Left hindlimb (tissue), 1 donor: Measurements from ENCODE around the gene GFPT1.
"Not testable (repeated sequence)": the region's sequence is repeated elsewhere in the genome, so short reads cannot be mapped to it uniquely, and the experiment has no call there.

Experiments used
- DNase-seq: peaks from one replicate; pipeline ENCODE4 v3.0.0-alpha.2; 2018

Gene GFPT1

GRCh38 chr2:69383176-69383812, 3.7 kb downstream of the GFPT1 start:
- no peak for DNase-seq

DNA sequence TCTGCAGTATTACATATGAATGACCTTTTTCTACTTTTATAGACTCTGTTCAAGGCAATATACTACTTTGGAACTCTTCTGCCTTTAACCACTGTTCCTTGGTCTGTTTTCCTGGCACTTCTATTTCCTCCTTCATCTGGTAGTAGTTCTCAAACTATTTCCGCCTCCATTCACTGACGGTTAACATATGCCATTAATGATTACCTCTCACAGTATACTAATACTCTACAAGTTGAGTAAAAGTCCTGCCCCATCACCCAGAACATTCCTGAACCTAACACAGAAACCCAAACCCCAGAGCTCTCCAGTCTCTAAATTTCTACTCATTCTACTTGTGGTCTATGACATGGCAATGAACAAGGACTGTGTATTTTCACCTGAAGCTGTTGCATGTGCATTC, 4.5 kb downstream of the GFPT1 start:
- no peak for DNase-seq

DNA sequence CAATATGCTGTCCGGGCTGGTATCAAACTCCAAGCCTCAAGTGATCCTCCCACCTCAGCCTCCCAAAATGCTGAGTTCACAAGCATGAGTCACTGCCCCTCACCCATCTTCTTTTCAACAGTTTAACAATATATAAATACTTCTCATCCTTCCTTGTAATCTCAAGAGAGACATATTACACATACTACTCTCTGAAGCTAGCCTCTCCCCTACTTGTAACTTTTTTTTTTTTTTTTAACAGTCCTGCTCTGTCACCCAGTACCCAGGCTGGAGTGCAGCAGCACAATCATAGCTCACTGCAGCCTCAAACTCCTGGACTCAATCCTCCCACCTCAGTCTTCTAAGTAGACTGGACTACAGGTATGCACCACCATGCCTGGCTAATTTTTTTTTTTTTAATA, 5.7 kb downstream of the GFPT1 start:
- no peak for DNase-seq

- no peak for DNase-seq
Observed at GRCh38 chr2:69380072-69380917, 6.7 kb downstream of the GFPT1 start.

DNA sequence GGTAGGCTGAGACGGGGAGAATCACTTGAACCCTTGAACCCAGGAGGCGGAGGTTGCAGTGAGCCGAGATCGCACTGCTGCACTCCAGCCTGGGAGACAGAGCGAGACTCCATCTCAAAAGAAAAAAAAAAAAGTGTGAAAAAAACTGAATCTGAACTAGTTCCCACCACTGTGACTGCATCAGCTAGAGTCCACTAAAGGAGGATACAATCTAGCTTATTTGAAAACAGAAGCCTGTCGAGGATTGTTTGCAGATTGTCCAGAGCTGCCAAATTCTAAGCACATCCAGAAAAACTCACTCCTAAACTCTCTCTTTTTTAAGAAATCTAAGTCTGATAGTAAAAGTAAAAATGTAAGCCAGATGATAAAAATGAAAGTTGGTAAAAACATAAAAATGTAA, 10.6 kb downstream of the GFPT1 start:
- DNase-seq, result no peak

DNA sequence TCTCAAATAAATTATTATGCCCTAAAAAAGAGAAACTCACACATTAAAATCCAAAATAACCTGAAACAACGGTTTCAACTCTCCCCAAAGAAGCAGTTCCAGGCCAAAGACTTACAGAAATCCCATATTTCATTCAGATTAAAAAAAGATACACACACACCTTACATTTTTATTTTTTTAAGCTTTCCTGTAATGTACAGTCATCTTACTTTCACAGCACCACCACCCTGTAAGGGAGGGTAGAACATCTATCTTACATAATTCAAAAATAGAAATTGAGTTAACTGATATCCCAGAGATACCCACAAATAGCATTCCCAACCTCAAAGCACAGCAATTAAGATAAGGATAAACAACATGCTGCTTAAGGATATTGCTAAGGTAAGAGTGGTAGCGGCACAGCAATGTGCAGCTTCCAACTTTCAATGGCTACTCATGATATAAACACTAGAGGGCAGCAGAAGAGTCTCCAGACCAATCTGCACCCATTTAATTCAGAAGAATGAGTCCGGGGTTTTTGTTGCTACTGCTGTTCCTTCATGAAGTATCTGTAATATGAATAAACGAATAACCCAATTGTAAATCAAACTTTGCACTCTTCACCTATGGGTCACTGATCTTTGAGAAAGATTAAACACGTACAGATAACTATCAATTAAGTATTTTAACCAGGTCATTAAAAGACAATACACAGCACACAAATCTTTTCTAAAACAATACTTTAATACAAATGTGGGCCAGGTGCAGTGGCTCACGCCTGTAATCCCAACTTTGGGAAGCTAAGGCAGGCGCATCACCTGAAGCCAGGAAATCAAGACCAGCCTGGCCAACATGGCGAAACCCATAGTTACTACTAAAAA, 11.3 kb downstream of the GFPT1 start:
- no peak for DNase-seq

DNA sequence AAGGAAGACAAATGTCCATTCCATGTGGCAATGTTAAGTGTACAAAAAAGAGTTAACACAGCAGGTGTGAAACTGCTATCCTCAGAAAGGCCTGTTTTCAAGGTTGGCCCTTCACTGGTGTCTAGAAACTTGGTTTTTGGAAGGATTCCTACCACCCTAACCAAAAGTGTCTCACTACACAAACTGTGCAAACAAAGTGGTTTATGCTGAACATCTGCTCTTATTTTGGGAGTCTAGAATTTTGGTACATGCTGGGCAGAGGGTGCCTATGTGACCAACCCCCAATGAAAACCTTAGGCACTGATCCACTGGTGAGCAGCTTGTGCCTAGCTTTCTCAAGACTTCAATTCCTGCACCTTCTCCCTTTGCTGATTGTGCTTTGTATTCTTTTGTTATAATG, 14.3 kb downstream of the GFPT1 start:
- DNase-seq, result no peak

GRCh38 chr2:69369802-69370201, 17.2 kb downstream of the GFPT1 start:
- no peak for DNase-seq

- DNase-seq, result no peak
Observed at GRCh38 chr2:69368588-69368987, 18.4 kb downstream of the GFPT1 start.

DNA sequence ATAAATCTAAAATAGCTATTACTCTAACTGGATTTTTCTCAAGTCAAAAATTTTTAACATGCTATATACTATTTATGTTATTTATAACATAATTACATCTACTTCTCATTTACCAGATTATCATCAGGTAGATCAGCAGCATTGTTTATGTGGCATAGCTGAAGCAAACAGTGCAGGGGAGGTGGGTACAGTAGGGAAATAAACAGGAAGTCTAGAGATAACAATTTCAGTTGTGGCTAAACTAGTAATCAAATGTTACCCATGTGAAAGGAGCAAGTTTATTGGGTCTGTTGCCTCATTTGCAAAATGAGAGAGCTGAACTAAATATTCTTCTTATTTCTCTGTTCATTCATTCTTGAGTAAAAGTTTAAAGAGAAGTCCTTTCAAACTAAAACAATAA, 27.7 kb downstream of the GFPT1 start:
- DNase-seq, result no peak

GRCh38 chr2:69358914-69359313, 28.1 kb downstream of the GFPT1 start:
- no peak for DNase-seq

GRCh38 chr2:69356471-69356870, 30.6 kb downstream of the GFPT1 start:
- DNase-seq, result no peak

DNA sequence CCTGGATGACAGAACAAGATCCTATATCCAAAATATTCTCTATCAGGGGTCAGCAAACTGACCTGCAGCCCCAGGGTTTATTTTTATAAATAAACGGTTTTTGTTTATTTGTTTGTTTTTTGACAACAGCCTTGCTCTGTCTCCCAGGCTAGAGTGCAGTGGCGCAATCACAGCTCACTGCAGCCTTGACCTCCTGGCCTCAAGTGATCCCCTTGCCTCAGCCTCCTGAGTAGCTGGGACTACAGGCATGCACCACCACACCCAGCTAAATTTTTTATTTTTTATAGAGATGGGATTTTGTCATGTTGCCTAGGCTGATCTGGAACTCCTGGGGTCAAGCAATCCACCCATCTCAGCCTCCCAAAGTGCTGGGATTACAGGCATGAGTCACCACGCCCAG, 32.1 kb downstream of the GFPT1 start:
- DNase-seq, result not testable (repeated sequence)

GRCh38 chr2:69353360-69353759, 33.7 kb downstream of the GFPT1 start:
- DNase-seq, result no peak

DNA sequence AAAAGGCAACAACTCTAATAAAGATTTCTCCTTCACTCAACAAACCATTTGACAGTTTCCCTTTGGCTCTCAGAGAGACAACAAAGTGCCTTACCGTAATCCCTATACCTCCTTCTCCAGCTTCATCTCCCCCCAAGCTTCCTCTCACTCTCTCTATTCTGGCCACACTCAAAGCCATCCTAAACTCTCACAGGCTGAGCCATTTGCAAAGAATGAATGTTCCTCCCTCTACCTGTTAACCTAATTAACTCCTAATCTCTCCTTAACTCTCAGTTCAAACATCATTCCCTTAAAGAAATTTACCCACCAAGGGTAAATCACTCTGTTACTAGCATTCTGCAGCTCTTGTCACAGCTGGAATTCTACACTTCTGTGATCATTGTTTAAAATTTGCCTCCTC, 38.2 kb downstream of the GFPT1 start:
- no peak for DNase-seq

DNA sequence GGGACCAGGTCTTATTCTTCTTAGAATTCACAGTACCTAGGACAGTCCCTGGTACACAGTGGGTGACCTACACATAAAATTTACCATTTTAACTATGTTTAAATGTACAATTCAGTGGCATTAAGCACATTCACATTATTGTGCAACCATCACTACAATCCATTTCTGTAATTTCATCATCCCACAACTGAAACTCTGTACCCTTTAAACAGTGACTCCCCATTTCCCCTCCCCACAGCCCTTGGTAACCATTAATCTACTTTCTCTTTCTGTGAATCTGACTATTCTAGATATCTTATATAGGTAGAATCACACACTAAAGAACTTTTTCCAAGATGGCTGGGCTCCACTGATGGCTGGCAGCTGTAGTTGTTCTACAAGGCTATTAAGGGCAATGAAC, 41.6 kb downstream of the GFPT1 start:
- DNase-seq, result no peak

DNA sequence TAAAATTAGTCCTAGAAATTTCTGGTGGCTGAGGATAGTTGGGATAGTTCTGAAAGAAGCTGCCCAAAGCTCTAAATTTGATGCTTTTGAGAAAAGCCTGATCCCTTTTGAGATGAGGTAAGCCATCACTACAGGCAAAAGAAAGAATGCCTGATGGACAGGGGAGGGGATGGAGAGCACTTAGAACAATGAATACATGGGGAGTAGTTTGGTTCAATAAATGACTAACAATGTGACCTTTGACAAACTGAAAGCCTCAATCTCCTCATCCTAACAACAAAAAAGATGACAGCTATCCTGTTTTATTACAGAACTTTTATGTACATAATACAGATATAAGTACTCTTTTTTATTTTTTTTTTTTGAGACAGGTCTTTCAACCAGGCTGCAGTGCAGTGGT, 42.7 kb downstream of the GFPT1 start:
- no peak for DNase-seq

DNA sequence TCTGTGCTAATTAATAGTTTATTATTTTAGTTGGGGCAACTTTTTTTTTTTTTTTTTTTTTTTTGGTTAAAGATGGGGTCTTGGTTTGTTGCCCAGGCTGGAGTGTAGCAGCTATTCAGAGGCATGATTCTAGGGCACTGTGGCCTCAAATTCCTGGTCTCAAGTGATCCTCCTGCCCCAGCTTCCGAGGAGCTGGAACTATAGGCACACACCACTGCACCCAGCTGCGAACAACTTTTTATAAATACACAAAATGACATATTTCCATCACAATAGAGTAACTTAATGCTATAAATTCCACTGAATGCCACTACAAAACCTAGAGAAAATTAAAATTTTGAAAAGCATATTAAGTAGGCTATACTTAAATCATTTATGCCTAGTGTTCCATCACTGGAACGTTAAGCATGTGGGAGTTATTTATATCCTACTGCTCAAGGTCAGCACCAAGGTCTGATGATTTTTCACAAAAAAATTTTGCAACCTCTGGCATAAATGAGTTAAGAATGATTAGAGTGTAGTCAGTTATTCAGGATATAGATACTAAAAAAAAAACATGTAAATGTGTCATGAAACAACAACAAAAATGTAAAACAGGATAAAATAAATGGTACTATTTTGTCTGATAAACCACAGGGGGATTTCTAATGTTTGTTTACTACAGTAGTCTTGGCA, 46.8 kb downstream of the GFPT1 start:
- DNase-seq, result no peak

DNA sequence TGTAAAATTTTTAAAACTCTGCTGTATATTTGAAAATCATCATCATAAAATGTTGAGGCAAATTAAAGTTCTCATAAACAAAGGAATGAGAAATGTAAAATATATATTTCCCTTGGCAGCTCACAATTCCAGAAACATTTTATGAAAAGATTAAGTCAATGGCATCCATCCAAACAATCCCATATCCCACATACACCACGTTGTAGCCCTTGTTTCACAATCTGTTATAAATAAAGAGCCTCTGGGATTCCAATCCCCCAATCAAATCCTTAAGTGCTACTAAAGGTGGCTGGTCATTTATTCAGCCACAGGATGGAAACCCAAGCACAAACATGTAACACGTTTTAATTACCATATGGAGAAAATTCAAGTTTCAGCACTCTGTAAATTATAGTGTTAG, 51.7 kb downstream of the GFPT1 start:
- DNase-seq, result no peak

DNA sequence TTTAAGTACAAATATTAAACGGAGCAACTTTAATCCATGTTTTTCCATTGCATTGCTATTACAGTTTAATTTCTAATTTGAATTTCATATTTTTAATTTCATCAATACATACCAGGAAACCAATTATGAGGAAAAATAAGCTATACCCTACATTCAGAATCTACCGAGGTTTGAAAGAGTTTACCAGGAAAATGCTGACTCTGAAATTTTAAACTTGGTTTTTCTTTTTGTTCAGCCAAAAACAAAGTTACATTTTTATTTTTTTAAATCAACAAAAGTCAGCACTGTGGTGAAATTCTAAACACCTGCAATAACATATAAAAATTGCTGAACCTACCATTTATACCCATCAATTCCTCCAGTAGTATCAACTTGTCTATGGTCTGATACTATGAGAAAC, 53.7 kb downstream of the GFPT1 start:
- no peak for DNase-seq

DNA sequence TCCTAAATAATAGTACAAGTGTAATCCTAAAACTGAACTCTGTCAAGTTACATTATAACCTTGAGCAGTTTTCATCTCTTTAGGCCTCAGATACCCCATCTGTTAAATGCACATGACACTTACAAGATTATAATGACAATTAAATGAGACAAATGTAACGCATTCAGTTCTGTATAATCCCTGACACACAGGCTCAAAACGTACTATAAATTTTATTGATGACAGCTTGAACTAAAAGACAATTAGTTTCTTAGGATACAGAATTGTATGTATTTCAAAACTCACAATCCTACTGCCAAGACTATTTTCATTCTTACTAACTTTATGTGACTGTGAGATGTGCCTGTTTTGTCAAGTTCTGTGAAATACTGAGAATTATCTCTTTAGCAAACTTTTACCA, 56.2 kb downstream of the GFPT1 start:
- no peak for DNase-seq

- DNase-seq, result no peak
Observed at GRCh38 chr2:69322631-69323030, 64.4 kb downstream of the GFPT1 start.

DNA sequence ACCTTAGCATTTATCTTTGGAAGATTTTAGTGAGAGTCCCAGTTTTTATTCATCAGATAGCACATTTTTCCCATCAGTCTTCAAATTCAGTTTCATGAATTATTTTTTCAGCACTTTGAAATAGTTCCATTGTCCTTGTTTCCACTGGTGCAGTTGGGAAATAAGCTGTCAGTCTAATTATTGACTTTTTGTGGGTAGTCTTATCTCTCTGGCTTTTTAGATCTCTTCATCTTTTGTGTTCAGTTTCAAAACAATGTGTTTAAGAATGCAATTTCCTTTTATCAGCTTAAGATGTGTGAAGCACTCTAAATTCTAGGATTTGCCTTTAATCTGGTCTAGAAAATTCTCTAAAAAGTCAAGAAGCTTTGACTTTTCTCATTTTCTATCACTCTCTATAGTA, 70.5 kb downstream of the GFPT1 start:
- DNase-seq, result no peak
